Karpas-422 (cell line): ENCODE measurements around the gene DBP. TPM values are rescaled to one million over a fixed set of nuclear protein-coding genes. Genes with fewer than 3 reads are reported as not detected.

Experiments used
- DNase-seq: peaks from one replicate; pipeline ENCODE4 v3.0.0-alpha.2; 2015
- H2AFZ ChIP-seq: fragments of 200-600 bp; sonication (generic); 2 replicates; pipeline ENCODE4 v1.6.1; 2014; ENCODE audit warnings: antibody characterized with exemption, low read length, mixed read lengths
- H3K27ac ChIP-seq: fragments of 200-600 bp; sonication (generic); 2 replicates; pipeline ENCODE4 v1.5.1; 2014; ENCODE audit warnings: mild to moderate bottlenecking, low read length, moderate library complexity
- H3K27me3 ChIP-seq: fragments of 200-600 bp; sonication (generic); 2 replicates; pipeline ENCODE4 v1.6.1; 2014; ENCODE audit warnings: low read length, mixed read lengths
- H3K36me3 ChIP-seq: fragments of 200-600 bp; sonication (generic); 2 replicates; pipeline ENCODE4 v1.6.1; 2014; ENCODE audit warnings: low read length, mixed read lengths; ENCODE audit not compliant: insufficient read depth
- H3K4me1 ChIP-seq: fragments of 200-600 bp; sonication (generic); 2 replicates; pipeline ENCODE4 v1.6.1; 2014; ENCODE audit warnings: mild to moderate bottlenecking, low read length, mixed read lengths
- H3K4me2 ChIP-seq: fragments of 200-600 bp; sonication (generic); 2 replicates; pipeline ENCODE4 v1.6.1; 2014; ENCODE audit warnings: low read length, low read depth, mild to moderate bottlenecking; ENCODE audit not compliant: poor library complexity, severe bottlenecking
- H3K4me3 ChIP-seq: fragments of 200-600 bp; sonication (generic); 2 replicates; pipeline ENCODE4 v1.5.1; 2014; ENCODE audit warnings: mild to moderate bottlenecking, antibody characterized with exemption, low read length, mixed read lengths
- H3K79me2 ChIP-seq: fragments of 200-600 bp; sonication (generic); 2 replicates; pipeline ENCODE4 v1.6.1; 2014; ENCODE audit warnings: mild to moderate bottlenecking, low read length, mixed read lengths
- H3K9ac ChIP-seq: fragments of 200-600 bp; sonication (generic); 2 replicates; pipeline ENCODE4 v1.6.0; 2014; ENCODE audit warnings: low read length
- H3K9me2 ChIP-seq: fragments of 200-600 bp; sonication (generic), shearing (Covaris generic); replicated peaks from 2 replicates; pipeline ENCODE4 v1.6.0; 2014; ENCODE audit warnings: mild to moderate bottlenecking, low read length, moderate library complexity; ENCODE audit not compliant: insufficient read depth
- H3K9me3 ChIP-seq: fragments of 300-700, 200-600 bp; sonication (generic); 2 replicates; pipeline ENCODE4 v1.6.1; 2014; ENCODE audit warnings: low read length, mixed read lengths
- H4K20me1 ChIP-seq: fragments of 200-600 bp; sonication (generic); 2 replicates; pipeline ENCODE4 v1.6.1; 2014; ENCODE audit warnings: mild to moderate bottlenecking, antibody characterized with exemption, low read length, low read depth; ENCODE audit not compliant: insufficient read depth
- total RNA-seq: library from RNA; depleted of rRNA; stranded (reverse); fragments of >200 nt; shearing (Covaris generic); gene quantifications from 2 replicates; pipeline ENCODE4 v1.2.3, GENCODE V29; 2014; ENCODE audit warnings: low replicate concordance; rRNA removed

The DBP gene
- total RNA-seq, 1 experiment from 2014 or later: 8.5 TPM

DNA sequence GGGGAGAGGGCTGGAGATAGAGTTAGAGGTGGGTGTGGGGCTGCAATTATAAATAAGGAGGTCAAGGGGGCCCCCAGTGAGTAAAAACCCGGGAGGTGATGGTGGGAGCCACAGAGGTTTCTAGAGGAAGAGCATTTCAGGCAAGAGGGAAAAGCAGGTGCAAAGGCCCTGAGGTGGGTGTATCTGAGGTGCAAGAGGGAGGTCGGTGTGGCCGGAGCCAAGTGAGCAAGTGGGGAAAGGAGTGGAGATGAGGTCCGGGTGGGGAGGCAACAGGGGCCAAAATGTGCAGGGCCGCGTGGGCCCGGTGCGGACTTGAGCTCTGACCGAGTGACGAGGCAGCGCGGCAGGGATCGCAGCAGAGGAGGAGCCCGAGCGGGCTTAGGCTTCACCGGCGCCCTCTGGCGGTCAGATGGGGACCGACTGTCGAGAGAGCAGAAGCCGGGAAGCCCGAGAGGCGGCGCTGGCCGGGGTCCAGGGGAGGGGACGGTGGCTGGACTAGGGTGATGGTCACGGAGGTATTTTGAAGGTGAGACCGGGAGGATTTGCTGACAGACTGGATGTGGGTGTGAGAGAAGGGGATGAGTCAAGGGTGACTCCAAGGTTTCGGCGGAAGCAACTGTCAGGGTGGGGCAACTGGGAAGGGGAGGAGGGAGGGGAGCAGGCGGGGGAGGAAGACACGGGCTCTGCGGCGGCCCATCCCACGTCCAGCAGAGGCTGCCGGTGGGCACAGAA is 48.3 kb downstream of the DBP start:
- Histone ChIP-seq H3K4me2 (no peak overlapping the region), H3K27ac (no peak overlapping the region), H3K9me2 (no peaks in the 10 kb centered on the region), H3K4me3 (no peak overlapping the region), H3K4me1 (no peaks in the 10 kb centered on the region), H3K27me3 (no peaks in the 10 kb centered on the region), H3K9ac (no peak overlapping the region), H2AFZ (no peak overlapping the region), H3K36me3 (no peaks in the 10 kb centered on the region), H4K20me1 (no peaks in the 10 kb centered on the region), H3K9me3 (no peaks in the 10 kb centered on the region), H3K79me2 (no peaks in the 10 kb centered on the region)
- peak; percentile 92 for DNase-seq

DNA sequence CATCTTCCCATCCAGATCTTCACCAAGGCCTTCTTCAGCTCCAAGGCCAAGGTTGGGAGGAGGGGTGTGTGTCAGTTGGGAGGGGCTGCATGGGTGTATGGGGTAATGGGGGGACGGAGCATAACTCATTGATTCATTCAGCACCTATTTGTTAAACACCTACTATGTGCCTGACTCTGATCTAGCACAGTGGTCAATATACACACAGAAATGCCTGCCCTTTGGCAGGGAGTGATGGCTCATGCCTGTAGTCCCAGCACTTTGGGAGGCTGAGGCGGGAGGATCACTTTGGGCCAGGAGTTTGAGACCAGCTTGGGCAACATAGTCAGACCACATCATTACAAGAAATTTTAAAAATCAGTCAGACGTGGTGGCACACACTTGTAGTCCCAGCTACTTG is 49.8 kb downstream of the DBP start:
- Histone ChIP-seq H3K27me3 (no peaks in the 10 kb centered on the region), H2AFZ (no peak overlapping the region), H3K79me2 (no peaks in the 10 kb centered on the region), H3K4me3 (no peak overlapping the region), H3K9ac (no peak overlapping the region), H4K20me1 (no peaks in the 10 kb centered on the region), H3K4me1 (no peaks in the 10 kb centered on the region), H3K4me2 (no peak overlapping the region), H3K36me3 (no peaks in the 10 kb centered on the region), H3K9me3 (no peaks in the 10 kb centered on the region), H3K9me2 (no peaks in the 10 kb centered on the region), H3K27ac (no peak overlapping the region)
- DNase-seq: no peak

DNA sequence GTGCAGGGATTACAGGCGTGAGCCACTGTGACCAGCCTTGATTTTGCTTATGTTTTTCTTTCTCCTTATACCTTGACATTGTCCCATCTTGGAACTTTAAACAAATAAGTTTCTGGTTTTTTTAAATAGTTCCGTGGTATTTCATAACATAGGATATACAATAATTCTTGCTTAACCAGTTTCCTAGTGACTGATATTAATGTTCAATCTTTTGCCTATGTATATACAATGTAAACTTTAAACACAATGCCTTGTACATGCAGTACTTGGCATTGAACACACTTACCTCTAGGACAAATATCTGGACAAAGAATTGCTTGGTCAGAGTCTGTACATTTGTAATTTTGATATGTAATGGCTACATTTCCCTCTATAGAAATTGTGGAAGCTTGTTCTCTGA is 55.0 kb downstream of the DBP start:
- H3K4me2 ChIP-seq: no peak overlapping the region
- H3K27ac ChIP-seq: no peak overlapping the region
- no peaks in the 10 kb centered on the region for H4K20me1 ChIP-seq
- DNase-seq: no peak
- H3K36me3 ChIP-seq: no peaks in the 10 kb centered on the region
- H3K27me3 ChIP-seq: no peaks in the 10 kb centered on the region
- H3K4me3 ChIP-seq: no peak overlapping the region
- H3K79me2 ChIP-seq: no peaks in the 10 kb centered on the region
- no peak overlapping the region for H2AFZ ChIP-seq
- no peak overlapping the region for H3K9ac ChIP-seq
- H3K9me2 ChIP-seq: no peaks in the 10 kb centered on the region
- H3K9me3 ChIP-seq: no peaks in the 10 kb centered on the region
- H3K4me1 ChIP-seq: no peaks in the 10 kb centered on the region

Other genes starting within 250 kb of the DBP start
- gene KDELR1, start 245.8 kb downstream of the DBP start, total RNA-seq: 39.5 and 53.7 TPM in 2 replicates
- gene GRIN2D, start 243.7 kb downstream of the DBP start, total RNA-seq: not detected in 2 replicates
- 15.9 and 22.2 TPM in 2 replicates for gene GRWD1, start 191.4 kb downstream of the DBP start, total RNA-seq
- 0.69 and 1.1 TPM in 2 replicates for gene KCNJ14, start 181.8 kb downstream of the DBP start, total RNA-seq
- gene CYTH2, start 168.0 kb downstream of the DBP start, total RNA-seq: 32.5 and 60.4 TPM in 2 replicates
- gene LMTK3, start 125.5 kb downstream of the DBP start, total RNA-seq: 0.54 TPM in 1 of 2 replicates, not detected in the other
- gene SULT2B1, start 85.2 kb downstream of the DBP start, total RNA-seq: not detected in 2 replicates
- gene SPACA4, start 30.6 kb downstream of the DBP start, total RNA-seq: not detected in 2 replicates
- 1.0 and 1.2 TPM in 2 replicates for gene FAM83E, start 22.3 kb downstream of the DBP start, total RNA-seq
- gene RPL18, start 18.2 kb downstream of the DBP start, total RNA-seq: 3,031 and 4,148 TPM in 2 replicates
- 23.0 and 30.6 TPM in 2 replicates for gene SPHK2, start 17.9 kb downstream of the DBP start, total RNA-seq
- gene CA11, start 8.8 kb upstream of the DBP start, total RNA-seq: not detected in 2 replicates
- 0.83 TPM in 1 of 2 replicates, not detected in the other for gene NTN5, start 35.6 kb upstream of the DBP start, total RNA-seq
- not detected in 2 replicates for gene FUT2, start 58.6 kb upstream of the DBP start, total RNA-seq
- gene MAMSTR, start 82.3 kb upstream of the DBP start, total RNA-seq: 0.58 and 0.78 TPM in 2 replicates
- not detected in 2 replicates for gene RASIP1, start 103.2 kb upstream of the DBP start, total RNA-seq
- gene IZUMO1, start 109.5 kb upstream of the DBP start, total RNA-seq: not detected in 2 replicates
- not detected in 2 replicates for gene FUT1, start 115.3 kb upstream of the DBP start, total RNA-seq
- not detected in 2 replicates for gene FGF21, start 118.1 kb upstream of the DBP start, total RNA-seq
- 45.9 and 74.6 TPM in 2 replicates for gene BCAT2, start 173.7 kb upstream of the DBP start, total RNA-seq
- 1.0 and 1.9 TPM in 2 replicates for gene HSD17B14, start 199.1 kb upstream of the DBP start, total RNA-seq
- not detected in 2 replicates for gene PLEKHA4, start 231.2 kb upstream of the DBP start, total RNA-seq
- gene PPP1R15A, start 235.0 kb upstream of the DBP start, total RNA-seq: 22.6 and 31.3 TPM in 2 replicates